Body of pancreas (tissue), 4 donors: ENCODE results near the gene PHYKPL.

Experiments
- POLR2A ChIP-seq, 3 donors: fragments of 450-650 bp; IDR thresholded peaks; one replicate each; pipeline ENCODE4 v1.6.1; 2016; ENCODE audit warnings: antibody characterized with exemption in 3 of 3, mild to moderate bottlenecking in 2 of 3
- TF ChIP-seq, protein P1 (sequence below), 7 experiments: fragments of 450-650 bp in 4 of 7; fragments of 200-600 bp in 3 of 7; sonication (generic) in 3 of 7; IDR thresholded peaks; one replicate each; pipeline ENCODE4 v1.5.1; 2016 to 2019; ENCODE audit warnings: antibody characterized with exemption in 7 of 7

DNA sequence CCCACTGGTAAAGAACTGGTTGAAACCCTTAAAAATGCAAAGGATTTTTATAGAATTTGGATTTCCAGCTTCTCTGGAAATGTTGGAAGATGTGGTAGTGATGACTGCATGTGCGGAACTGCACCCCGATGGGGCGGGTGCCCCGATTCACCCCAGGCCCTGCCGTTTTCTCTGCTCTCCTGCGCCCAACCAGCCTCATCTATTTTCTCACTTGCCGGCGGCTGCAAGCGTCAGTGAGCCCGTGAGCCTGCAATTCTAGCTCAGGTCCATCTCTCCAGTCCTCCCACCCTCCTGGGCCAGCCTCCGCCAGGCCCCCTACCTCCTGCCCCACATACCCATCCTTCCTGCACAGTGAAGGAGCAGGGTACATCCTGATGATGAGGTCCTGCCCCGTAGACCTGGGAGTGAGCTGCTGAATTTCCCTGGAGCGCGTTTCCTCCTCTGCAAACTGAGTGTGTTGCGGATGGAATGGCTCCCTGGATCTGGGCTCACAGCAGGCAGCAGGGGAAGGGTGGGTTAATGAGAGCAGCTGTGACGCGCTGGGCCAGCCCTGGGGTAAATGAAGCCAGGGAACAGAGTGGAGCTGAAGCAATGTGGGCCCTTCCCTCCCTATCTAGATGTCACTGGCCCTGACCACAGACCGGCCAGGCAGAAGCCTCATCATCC is 45.9 kb upstream of the PHYKPL start:
- TF ChIP-seq, protein P1, sequence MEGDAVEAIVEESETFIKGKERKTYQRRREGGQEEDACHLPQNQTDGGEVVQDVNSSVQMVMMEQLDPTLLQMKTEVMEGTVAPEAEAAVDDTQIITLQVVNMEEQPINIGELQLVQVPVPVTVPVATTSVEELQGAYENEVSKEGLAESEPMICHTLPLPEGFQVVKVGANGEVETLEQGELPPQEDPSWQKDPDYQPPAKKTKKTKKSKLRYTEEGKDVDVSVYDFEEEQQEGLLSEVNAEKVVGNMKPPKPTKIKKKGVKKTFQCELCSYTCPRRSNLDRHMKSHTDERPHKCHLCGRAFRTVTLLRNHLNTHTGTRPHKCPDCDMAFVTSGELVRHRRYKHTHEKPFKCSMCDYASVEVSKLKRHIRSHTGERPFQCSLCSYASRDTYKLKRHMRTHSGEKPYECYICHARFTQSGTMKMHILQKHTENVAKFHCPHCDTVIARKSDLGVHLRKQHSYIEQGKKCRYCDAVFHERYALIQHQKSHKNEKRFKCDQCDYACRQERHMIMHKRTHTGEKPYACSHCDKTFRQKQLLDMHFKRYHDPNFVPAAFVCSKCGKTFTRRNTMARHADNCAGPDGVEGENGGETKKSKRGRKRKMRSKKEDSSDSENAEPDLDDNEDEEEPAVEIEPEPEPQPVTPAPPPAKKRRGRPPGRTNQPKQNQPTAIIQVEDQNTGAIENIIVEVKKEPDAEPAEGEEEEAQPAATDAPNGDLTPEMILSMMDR (IDR thresholded peaks at IDR 0.05), result no peak
- no peak for TF ChIP-seq POLR2A (IDR thresholded peaks at IDR 0.05)
